GM23338 (cell line): ENCODE results near the gene GLCCI1. TPM values are rescaled to one million over a fixed set of nuclear protein-coding genes. Genes with fewer than 3 reads are reported as not detected.

Experiments used
- ATAC-seq: fragments of 200-7000 bp; cut with Tn5 transposase; 3 replicates; pipeline ENCODE4 v1.9.1; 2020
- DNase-seq: peaks from one replicate; pipeline ENCODE4 v3.0.0-alpha.2; 2015; ENCODE audit warnings: low spot score
- H2AFZ ChIP-seq: fragments of 200-600 bp; sonication (generic); 2 replicates; pipeline ENCODE4 v1.8.0; 2016; ENCODE audit warnings: antibody characterized with exemption, mild to moderate bottlenecking, moderate library complexity
- H3F3A ChIP-seq: fragments of 200-600 bp; sonication (generic); replicated peaks from 2 replicates; pipeline ENCODE4 v1.8.0; 2017; ENCODE audit warnings: antibody characterized with exemption, mixed run types, low read depth
- H3K27ac ChIP-seq: fragments of 200-600 bp; sonication (generic); 2 replicates; pipeline ENCODE4 v1.6.1; 2016; ENCODE audit warnings: low read depth
- H3K27me3 ChIP-seq: fragments of 200-600 bp; sonication (generic); 2 replicates; pipeline ENCODE4 v1.8.0; 2016; ENCODE audit warnings: mild to moderate bottlenecking, mixed run types, moderate library complexity; ENCODE audit not compliant: insufficient read depth
- H3K36me3 ChIP-seq: fragments of 200-600 bp; sonication (generic); 2 replicates; pipeline ENCODE4 v1.8.0; 2016; ENCODE audit warnings: mild to moderate bottlenecking; ENCODE audit not compliant: insufficient read depth
- H3K4me1 ChIP-seq: fragments of 200-600 bp; sonication (generic); 2 replicates; pipeline ENCODE4 v1.8.0; 2016; ENCODE audit warnings: mild to moderate bottlenecking, moderate library complexity; ENCODE audit not compliant: insufficient read depth
- H3K4me2 ChIP-seq: fragments of 200-600 bp; sonication (generic); 2 replicates; pipeline ENCODE4 v1.7.1; 2017; ENCODE audit warnings: mixed run types
- H3K4me3 ChIP-seq: fragments of 200-600 bp; sonication (generic); 2 replicates; pipeline ENCODE4 v1.6.1; 2016; ENCODE audit warnings: mixed run types
- H3K79me2 ChIP-seq: fragments of 200-600 bp; sonication (generic); replicated peaks from 2 replicates; pipeline ENCODE4 v1.8.0; 2017; ENCODE audit warnings: mild to moderate bottlenecking; ENCODE audit not compliant: insufficient read depth
- H3K9me2 ChIP-seq: fragments of 200-600 bp; sonication (generic); 2 replicates; pipeline ENCODE4 v1.8.0; 2017; ENCODE audit not compliant: insufficient read depth
- H4K20me1 ChIP-seq: fragments of 200-600 bp; sonication (generic); replicated peaks from 2 replicates; pipeline ENCODE4 v1.8.0; 2017; ENCODE audit warnings: mild to moderate bottlenecking; ENCODE audit not compliant: insufficient read depth
- H3K27ac Mint-ChIP-seq: 2 replicates; pipeline ENCODE4 v1.8.0; 2020; ENCODE audit warnings: inconsistent platforms, mild to moderate bottlenecking, moderate library complexity, mixed read lengths
- H3K27me3 Mint-ChIP-seq: 3 replicates; pipeline ENCODE4 v1.8.0; 2022; ENCODE audit warnings: low read depth, mild to moderate bottlenecking, moderate library complexity, mixed read lengths, inconsistent platforms; ENCODE audit not compliant: insufficient read depth, poor library complexity
- H3K36me3 Mint-ChIP-seq: 3 replicates; pipeline ENCODE4 v1.8.0; 2021; ENCODE audit warnings: low read depth, mild to moderate bottlenecking, inconsistent platforms, moderate library complexity, mixed read lengths
- H3K4me1 Mint-ChIP-seq: 3 replicates; pipeline ENCODE4 v1.8.0; 2020; ENCODE audit warnings: mild to moderate bottlenecking, inconsistent platforms, mixed read lengths
- H3K4me3 Mint-ChIP-seq: 3 replicates; pipeline ENCODE4 v1.8.0; 2021; ENCODE audit warnings: moderate library complexity, mild to moderate bottlenecking, inconsistent platforms, mixed read lengths
- H3K9me3 Mint-ChIP-seq: 3 replicates; pipeline ENCODE4 v1.8.0; 2020; ENCODE audit warnings: moderate library complexity, mild to moderate bottlenecking, inconsistent platforms, mixed read lengths
- CREB1 ChIP-seq: fragments of 250-450 bp; sonication (Bioruptor Pico); IDR thresholded peaks from 2 replicates; pipeline ENCODE4 v1.5.0; 2020; ENCODE audit warnings: low read depth, mild to moderate bottlenecking, moderate library complexity
- EZH2 ChIP-seq: fragments of 200-600 bp; sonication (generic); IDR thresholded peaks from one replicate; pipeline ENCODE4 v1.8.0; 2017; ENCODE audit warnings: antibody characterized with exemption, mild to moderate bottlenecking, low read depth; ENCODE audit not compliant: unreplicated experiment
- EZH2phosphoT487 ChIP-seq: fragments of 200-600 bp; sonication (generic); IDR thresholded peaks from one replicate; pipeline ENCODE4 v1.8.1; 2018; ENCODE audit warnings: antibody characterized with exemption; ENCODE audit not compliant: unreplicated experiment
- JUNB ChIP-seq: IDR thresholded peaks from one replicate; pipeline ENCODE4 v1.6.1; 2016; ENCODE audit warnings: antibody characterized with exemption; ENCODE audit not compliant: unreplicated experiment
- NANOG ChIP-seq: IDR thresholded peaks from 2 replicates; pipeline ENCODE4 v1.6.1; 2016; ENCODE audit warnings: antibody characterized with exemption, borderline replicate concordance
- POLR2AphosphoS5 ChIP-seq: IDR thresholded peaks from 2 replicates; pipeline ENCODE4 v1.6.1; 2016; ENCODE audit warnings: antibody characterized with exemption, low read depth
- STAT1 ChIP-seq: IDR thresholded peaks from one replicate; pipeline ENCODE4 v1.6.1; 2016; ENCODE audit warnings: antibody characterized with exemption; ENCODE audit not compliant: unreplicated experiment
- ZNF114 ChIP-seq: fragments of 250-450 bp; sonication (Bioruptor Pico); IDR thresholded peaks from 2 replicates; pipeline ENCODE4 v1.5.0; 2020; ENCODE audit warnings: mild to moderate bottlenecking, moderate library complexity
- ZNF331 ChIP-seq: fragments of 250-450 bp; sonication (Bioruptor Pico); IDR thresholded peaks from 2 replicates; pipeline ENCODE4 v1.5.0; 2020; ENCODE audit warnings: low read depth, mild to moderate bottlenecking, moderate library complexity
- polyA plus RNA-seq: library from polyadenylated mRNA; unstranded; fragments of >200 nt; fragmentation: Nextera tagmentation; extraction: Ambion mirVana; gene quantifications from 2 replicates; pipeline ENCODE4 v1.2.1, GENCODE V29; 2016
- total RNA-seq: library from RNA; depleted of rRNA; stranded (reverse); fragments of >200 nt; shearing (Covaris generic); gene quantifications from 2 replicates; pipeline ENCODE4 v1.2.3, GENCODE V29; 2014
- TF ChIP-seq, protein P1 (sequence below): IDR thresholded peaks from 2 replicates; pipeline ENCODE4 v1.6.1; 2016; ENCODE audit warnings: antibody characterized with exemption
- TF ChIP-seq, protein P2 (sequence below): fragments of 250-450 bp; sonication (Bioruptor Pico); IDR thresholded peaks from 2 replicates; pipeline ENCODE4 v1.5.0; 2020; ENCODE audit warnings: mild to moderate bottlenecking, moderate library complexity
- TF ChIP-seq, protein P3 (sequence below), 2 experiments: fragments of 200-600 bp in 1 of 2; sonication (generic) in 1 of 2; conservative IDR thresholded peaks; 2 replicates each; pipeline versions ENCODE4 v1.5.1 to v1.6.1; 2016 to 2017; ENCODE audit warnings: antibody characterized with exemption in 2 of 2, low read depth in 2 of 2, mild to moderate bottlenecking in 2 of 2, moderate library complexity in 1 of 2
- TF ChIP-seq, protein P4 (sequence below): IDR thresholded peaks from one replicate; pipeline ENCODE4 v1.6.1; 2018; ENCODE audit warnings: antibody characterized with exemption; ENCODE audit not compliant: unreplicated experiment

GLCCI1 gene
- total and polyA plus RNA-seq, 2 experiments from 2014 or later, result 15.0 to 15.7 TPM

DNA sequence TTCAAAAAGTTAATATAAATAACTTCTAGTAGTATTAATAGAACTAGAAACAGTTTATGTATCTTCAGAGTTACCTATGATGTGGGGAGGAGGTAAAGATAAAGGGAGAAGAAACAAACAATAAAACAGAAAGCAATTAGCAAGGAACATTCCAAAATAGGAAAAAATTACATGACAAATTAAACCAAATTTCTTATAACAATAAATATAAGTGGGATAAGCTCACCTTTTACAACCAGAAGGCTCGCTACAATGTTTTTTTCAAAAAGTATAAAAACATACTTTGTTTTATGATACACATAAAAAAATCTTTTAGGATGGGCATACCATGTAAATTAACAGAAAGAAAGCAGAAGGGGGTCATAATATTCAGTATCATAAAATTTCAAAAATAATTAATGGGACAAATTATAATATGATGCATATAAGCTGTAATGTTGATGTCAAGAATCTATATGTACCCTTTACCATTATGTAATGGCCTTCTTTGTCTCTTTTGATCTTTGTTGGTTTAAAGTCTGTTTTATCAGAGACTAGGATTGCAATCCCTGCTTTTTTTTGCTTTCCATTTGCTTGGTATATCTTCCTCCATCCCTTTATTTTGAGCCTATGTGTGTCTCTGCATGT lies 31.8 kb downstream of the GLCCI1 start:
- H3K27me3 ChIP-seq, result no peaks in the 10 kb centered on the region

More for the DNA sequence above, 31.8 kb downstream of the GLCCI1 start:
- ATAC-seq, result no peak
- Histone ChIP-seq H3K79me2 (peaks cover 78% of the 10 kb centered on the region), H3K4me1 (peaks cover 4% of the 10 kb centered on the region; the same call in 1 of the 2 replicates), H3K36me3 (no peaks in the 10 kb centered on the region), H3K4me2 (no peak overlapping the region), H3F3A (no peaks in the 10 kb centered on the region), H3K4me3 (no peak overlapping the region), H2AFZ (no peak overlapping the region), H4K20me1 (no peaks in the 10 kb centered on the region), H3K27ac (no peak overlapping the region), H3K9me2 (no peaks in the 10 kb centered on the region)
- H3K4me3 Mint-ChIP-seq, result no peak overlapping the region
- no peak overlapping the region for H3K27ac Mint-ChIP-seq
- H3K9me3 Mint-ChIP-seq, result peaks cover 1% of the 10 kb centered on the region; the same call in 2 of the 3 replicates
- peaks cover 22% of the 10 kb centered on the region for H3K36me3 Mint-ChIP-seq
- DNase-seq, result no peak
- TF ChIP-seq EZH2, result no peak
- TF ChIP-seq ZNF114, result no peak
- TF ChIP-seq, protein P1, sequence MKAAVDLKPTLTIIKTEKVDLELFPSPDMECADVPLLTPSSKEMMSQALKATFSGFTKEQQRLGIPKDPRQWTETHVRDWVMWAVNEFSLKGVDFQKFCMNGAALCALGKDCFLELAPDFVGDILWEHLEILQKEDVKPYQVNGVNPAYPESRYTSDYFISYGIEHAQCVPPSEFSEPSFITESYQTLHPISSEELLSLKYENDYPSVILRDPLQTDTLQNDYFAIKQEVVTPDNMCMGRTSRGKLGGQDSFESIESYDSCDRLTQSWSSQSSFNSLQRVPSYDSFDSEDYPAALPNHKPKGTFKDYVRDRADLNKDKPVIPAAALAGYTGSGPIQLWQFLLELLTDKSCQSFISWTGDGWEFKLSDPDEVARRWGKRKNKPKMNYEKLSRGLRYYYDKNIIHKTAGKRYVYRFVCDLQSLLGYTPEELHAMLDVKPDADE, result no peak
- TF ChIP-seq, protein P2, sequence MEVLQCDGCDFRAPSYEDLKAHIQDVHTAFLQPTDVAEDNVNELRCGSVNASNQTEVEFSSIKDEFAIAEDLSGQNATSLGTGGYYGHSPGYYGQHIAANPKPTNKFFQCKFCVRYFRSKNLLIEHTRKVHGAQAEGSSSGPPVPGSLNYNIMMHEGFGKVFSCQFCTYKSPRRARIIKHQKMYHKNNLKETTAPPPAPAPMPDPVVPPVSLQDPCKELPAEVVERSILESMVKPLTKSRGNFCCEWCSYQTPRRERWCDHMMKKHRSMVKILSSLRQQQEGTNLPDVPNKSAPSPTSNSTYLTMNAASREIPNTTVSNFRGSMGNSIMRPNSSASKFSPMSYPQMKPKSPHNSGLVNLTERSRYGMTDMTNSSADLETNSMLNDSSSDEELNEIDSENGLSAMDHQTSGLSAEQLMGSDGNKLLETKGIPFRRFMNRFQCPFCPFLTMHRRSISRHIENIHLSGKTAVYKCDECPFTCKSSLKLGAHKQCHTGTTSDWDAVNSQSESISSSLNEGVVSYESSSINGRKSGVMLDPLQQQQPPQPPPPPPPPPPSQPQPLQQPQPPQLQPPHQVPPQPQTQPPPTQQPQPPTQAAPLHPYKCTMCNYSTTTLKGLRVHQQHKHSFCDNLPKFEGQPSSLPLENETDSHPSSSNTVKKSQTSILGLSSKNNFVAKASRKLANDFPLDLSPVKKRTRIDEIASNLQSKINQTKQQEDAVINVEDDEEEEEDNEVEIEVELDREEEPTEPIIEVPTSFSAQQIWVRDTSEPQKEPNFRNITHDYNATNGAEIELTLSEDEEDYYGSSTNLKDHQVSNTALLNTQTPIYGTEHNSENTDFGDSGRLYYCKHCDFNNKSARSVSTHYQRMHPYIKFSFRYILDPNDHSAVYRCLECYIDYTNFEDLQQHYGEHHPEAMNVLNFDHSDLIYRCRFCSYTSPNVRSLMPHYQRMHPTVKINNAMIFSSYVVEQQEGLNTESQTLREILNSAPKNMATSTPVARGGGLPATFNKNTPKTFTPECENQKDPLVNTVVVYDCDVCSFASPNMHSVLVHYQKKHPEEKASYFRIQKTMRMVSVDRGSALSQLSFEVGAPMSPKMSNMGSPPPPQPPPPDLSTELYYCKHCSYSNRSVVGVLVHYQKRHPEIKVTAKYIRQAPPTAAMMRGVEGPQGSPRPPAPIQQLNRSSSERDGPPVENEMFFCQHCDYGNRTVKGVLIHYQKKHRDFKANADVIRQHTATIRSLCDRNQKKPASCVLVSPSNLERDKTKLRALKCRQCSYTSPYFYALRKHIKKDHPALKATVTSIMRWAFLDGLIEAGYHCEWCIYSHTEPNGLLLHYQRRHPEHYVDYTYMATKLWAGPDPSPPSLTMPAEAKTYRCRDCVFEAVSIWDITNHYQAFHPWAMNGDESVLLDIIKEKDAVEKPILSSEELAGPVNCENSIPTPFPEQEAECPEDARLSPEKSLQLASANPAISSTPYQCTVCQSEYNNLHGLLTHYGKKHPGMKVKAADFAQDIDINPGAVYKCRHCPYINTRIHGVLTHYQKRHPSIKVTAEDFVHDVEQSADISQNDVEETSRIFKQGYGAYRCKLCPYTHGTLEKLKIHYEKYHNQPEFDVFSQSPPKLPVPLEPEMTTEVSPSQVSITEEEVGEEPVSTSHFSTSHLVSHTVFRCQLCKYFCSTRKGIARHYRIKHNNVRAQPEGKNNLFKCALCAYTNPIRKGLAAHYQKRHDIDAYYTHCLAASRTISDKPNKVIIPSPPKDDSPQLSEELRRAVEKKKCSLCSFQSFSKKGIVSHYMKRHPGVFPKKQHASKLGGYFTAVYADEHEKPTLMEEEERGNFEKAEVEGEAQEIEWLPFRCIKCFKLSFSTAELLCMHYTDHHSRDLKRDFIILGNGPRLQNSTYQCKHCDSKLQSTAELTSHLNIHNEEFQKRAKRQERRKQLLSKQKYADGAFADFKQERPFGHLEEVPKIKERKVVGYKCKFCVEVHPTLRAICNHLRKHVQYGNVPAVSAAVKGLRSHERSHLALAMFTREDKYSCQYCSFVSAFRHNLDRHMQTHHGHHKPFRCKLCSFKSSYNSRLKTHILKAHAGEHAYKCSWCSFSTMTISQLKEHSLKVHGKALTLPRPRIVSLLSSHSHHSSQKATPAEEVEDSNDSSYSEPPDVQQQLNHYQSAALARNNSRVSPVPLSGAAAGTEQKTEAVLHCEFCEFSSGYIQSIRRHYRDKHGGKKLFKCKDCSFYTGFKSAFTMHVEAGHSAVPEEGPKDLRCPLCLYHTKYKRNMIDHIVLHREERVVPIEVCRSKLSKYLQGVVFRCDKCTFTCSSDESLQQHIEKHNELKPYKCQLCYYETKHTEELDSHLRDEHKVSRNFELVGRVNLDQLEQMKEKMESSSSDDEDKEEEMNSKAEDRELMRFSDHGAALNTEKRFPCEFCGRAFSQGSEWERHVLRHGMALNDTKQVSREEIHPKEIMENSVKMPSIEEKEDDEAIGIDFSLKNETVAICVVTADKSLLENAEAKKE (CRISPR knock-in tag), result no peak
- TF ChIP-seq JUNB, result no peak
- no peak for TF ChIP-seq STAT1
- TF ChIP-seq EZH2phosphoT487, result no peak
- TF ChIP-seq CREB1 (CRISPR knock-in tag), result no peak
- TF ChIP-seq, protein P3, sequence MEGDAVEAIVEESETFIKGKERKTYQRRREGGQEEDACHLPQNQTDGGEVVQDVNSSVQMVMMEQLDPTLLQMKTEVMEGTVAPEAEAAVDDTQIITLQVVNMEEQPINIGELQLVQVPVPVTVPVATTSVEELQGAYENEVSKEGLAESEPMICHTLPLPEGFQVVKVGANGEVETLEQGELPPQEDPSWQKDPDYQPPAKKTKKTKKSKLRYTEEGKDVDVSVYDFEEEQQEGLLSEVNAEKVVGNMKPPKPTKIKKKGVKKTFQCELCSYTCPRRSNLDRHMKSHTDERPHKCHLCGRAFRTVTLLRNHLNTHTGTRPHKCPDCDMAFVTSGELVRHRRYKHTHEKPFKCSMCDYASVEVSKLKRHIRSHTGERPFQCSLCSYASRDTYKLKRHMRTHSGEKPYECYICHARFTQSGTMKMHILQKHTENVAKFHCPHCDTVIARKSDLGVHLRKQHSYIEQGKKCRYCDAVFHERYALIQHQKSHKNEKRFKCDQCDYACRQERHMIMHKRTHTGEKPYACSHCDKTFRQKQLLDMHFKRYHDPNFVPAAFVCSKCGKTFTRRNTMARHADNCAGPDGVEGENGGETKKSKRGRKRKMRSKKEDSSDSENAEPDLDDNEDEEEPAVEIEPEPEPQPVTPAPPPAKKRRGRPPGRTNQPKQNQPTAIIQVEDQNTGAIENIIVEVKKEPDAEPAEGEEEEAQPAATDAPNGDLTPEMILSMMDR (conservative IDR thresholded peaks at IDR 0.05; ENCODE audit: low read depth in 2 of 2), result no peak
- TF ChIP-seq NANOG, result no peak
- no peak for TF ChIP-seq POLR2AphosphoS5
- TF ChIP-seq, protein P4, sequence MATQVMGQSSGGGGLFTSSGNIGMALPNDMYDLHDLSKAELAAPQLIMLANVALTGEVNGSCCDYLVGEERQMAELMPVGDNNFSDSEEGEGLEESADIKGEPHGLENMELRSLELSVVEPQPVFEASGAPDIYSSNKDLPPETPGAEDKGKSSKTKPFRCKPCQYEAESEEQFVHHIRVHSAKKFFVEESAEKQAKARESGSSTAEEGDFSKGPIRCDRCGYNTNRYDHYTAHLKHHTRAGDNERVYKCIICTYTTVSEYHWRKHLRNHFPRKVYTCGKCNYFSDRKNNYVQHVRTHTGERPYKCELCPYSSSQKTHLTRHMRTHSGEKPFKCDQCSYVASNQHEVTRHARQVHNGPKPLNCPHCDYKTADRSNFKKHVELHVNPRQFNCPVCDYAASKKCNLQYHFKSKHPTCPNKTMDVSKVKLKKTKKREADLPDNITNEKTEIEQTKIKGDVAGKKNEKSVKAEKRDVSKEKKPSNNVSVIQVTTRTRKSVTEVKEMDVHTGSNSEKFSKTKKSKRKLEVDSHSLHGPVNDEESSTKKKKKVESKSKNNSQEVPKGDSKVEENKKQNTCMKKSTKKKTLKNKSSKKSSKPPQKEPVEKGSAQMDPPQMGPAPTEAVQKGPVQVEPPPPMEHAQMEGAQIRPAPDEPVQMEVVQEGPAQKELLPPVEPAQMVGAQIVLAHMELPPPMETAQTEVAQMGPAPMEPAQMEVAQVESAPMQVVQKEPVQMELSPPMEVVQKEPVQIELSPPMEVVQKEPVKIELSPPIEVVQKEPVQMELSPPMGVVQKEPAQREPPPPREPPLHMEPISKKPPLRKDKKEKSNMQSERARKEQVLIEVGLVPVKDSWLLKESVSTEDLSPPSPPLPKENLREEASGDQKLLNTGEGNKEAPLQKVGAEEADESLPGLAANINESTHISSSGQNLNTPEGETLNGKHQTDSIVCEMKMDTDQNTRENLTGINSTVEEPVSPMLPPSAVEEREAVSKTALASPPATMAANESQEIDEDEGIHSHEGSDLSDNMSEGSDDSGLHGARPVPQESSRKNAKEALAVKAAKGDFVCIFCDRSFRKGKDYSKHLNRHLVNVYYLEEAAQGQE, result no peak
- no peak for TF ChIP-seq ZNF331 (CRISPR knock-in tag)
- H3K4me1 Mint-ChIP-seq, result no peaks in the 10 kb centered on the region; the same call in 2 of the 3 replicates
- H3K27me3 Mint-ChIP-seq, result no peaks in the 10 kb centered on the region
